OCI-LY7 (cell line): Measurements from ENCODE around the gene ASXL3. TPM values are rescaled to one million over a fixed set of nuclear protein-coding genes. Genes with fewer than 3 reads are reported as not detected.
A peak's percentile ranks its signal among the peaks of the same experiment; 100 is the strongest.

Experiments
- Bru-seq: library from RNA; stranded (reverse); fragments of 400-500 nt; gene quantifications from one replicate; lab custom pipeline; 2021; lab: Mats Ljungman, UMichigan
- BruChase-seq, 2 experiments: library from RNA; stranded (reverse); fragments of 400-500 nt; gene quantifications; one replicate each; lab custom pipeline; 2021; lab: Mats Ljungman, UMichigan
- BruUV-seq: library from RNA; stranded (reverse); fragments of 400-500 nt; replicated peaks from 2 replicates; lab custom pipeline; 2021; lab: Mats Ljungman, UMichigan
- CTCF ChIA-PET: fragments of 300-600 bp; sonication (Branson Sonifier 250); formaldehyde crosslinking; loops from one replicate; lab custom pipeline; 2022; ENCODE audit warnings: antibody characterized with exemption; ENCODE audit not compliant: unreplicated experiment; lab: Charles Lee
- POLR2A ChIA-PET: fragments of 300-600 bp; sonication (Branson Sonifier 250); formaldehyde crosslinking; loops from one replicate; lab custom pipeline; 2022; ENCODE audit warnings: antibody characterized with exemption; lab: Charles Lee
- DNase-seq: peaks from one replicate; pipeline ENCODE4 v3.0.0-alpha.2; 2015; ENCODE audit warnings: low spot score
- H2AFZ ChIP-seq: fragments of 200-600 bp; sonication (generic), shearing (Covaris generic); 2 replicates; pipeline ENCODE4 v1.6.1; 2014; ENCODE audit warnings: mild to moderate bottlenecking, antibody characterized with exemption, low read length, moderate library complexity
- H3K27ac ChIP-seq: fragments of 200-600 bp; sonication (generic); 2 replicates; pipeline ENCODE4 v1.5.1; 2014; ENCODE audit warnings: mixed run types, low read depth, mild to moderate bottlenecking, moderate library complexity, low read length, inconsistent platforms; ENCODE audit not compliant: poor library complexity, severe bottlenecking
- H3K36me3 ChIP-seq: fragments of 200-600 bp; sonication (generic); 2 replicates; pipeline ENCODE4 v1.6.1; 2014; ENCODE audit warnings: mild to moderate bottlenecking, antibody characterized with exemption, low read length, moderate library complexity, mixed read lengths; ENCODE audit not compliant: insufficient read depth
- H3K4me1 ChIP-seq: fragments of 200-600 bp; sonication (generic); 2 replicates; pipeline ENCODE4 v1.5.1; 2014; ENCODE audit warnings: mild to moderate bottlenecking, low read length; ENCODE audit not compliant: insufficient read depth, poor library complexity, severe bottlenecking
- H3K4me2 ChIP-seq: fragments of 200-600 bp; sonication (generic); 2 replicates; pipeline ENCODE4 v1.6.1; 2014; ENCODE audit warnings: mild to moderate bottlenecking, low read length
- H3K4me3 ChIP-seq: fragments of 200-600 bp; sonication (generic); 2 replicates; pipeline ENCODE4 v1.5.1; 2014; ENCODE audit warnings: mild to moderate bottlenecking, low read depth, low read length; ENCODE audit not compliant: poor library complexity, severe bottlenecking
- H3K79me2 ChIP-seq: fragments of 200-600 bp; sonication (generic); 2 replicates; pipeline ENCODE4 v1.6.1; 2016; ENCODE audit warnings: low read depth, mild to moderate bottlenecking, low read length, moderate library complexity, mixed read lengths; ENCODE audit not compliant: insufficient read depth
- H3K9me2 ChIP-seq: fragments of 200-600 bp; sonication (generic); 2 replicates; pipeline ENCODE4 v1.6.1; 2016; ENCODE audit warnings: mild to moderate bottlenecking, low read length, mixed read lengths; ENCODE audit not compliant: insufficient read depth
- H3K9me3 ChIP-seq: fragments of 200-600 bp; sonication (generic); 2 replicates; pipeline ENCODE4 v1.6.1; 2014; ENCODE audit warnings: mild to moderate bottlenecking, mixed run types, low read length, mixed read lengths
- H4K20me1 ChIP-seq: fragments of 200-600 bp; sonication (generic); 2 replicates; pipeline ENCODE4 v1.6.1; 2014; ENCODE audit warnings: mild to moderate bottlenecking, antibody characterized with exemption, low read length, moderate library complexity, mixed read lengths; ENCODE audit not compliant: insufficient read depth
- CTCF ChIP-seq: fragments of 200-600 bp; sonication (generic); conservative IDR thresholded peaks from 2 replicates; pipeline ENCODE4 v1.5.1; 2014; ENCODE audit warnings: mild to moderate bottlenecking, antibody characterized with exemption, low read length, moderate library complexity, mixed read lengths
- EZH2phosphoT487 ChIP-seq: fragments of 200-600 bp; sonication (generic); IDR thresholded peaks from 2 replicates; pipeline ENCODE4 v1.6.1; 2018; ENCODE audit warnings: low read depth, borderline replicate concordance, mild to moderate bottlenecking, mixed run types, antibody characterized with exemption, low read length, moderate library complexity, mixed read lengths
- intact Hi-C: fragments of 100-400 bp; cut with micrococcal nuclease; formaldehyde crosslinking; loops from one replicate; pipeline ENCODE4 v1.10.0; 2022; ENCODE audit not compliant: unreplicated experiment
- long read RNA-seq: library from polyadenylated mRNA; stranded (forward); transcript quantifications from one replicate; pipeline ENCODE4 v2.0.0, GENCODE V29; 2022
- total RNA-seq, 2 experiments: library from RNA; depleted of rRNA in 1 of 2; stranded (reverse); fragments of >200 nt in 1 of 2; shearing (Covaris generic) in 1 of 2; gene quantifications; 2 replicates each; pipeline ENCODE4 v1.2.3, GENCODE V29; 2014 to 2022

The ASXL3 gene
- total RNA-seq (2014; rRNA removed; shearing (Covaris generic)): 1.6 and 2.6 TPM in 2 replicates
- total RNA-seq (2022): 2.6 and 3.9 TPM in 2 replicates
- percentile 50 among the genes with signal in this experiment for Bru-seq, nascent RNA
- BruChase-seq, experiment 1, labeled RNA remaining after a 6-hour chase: percentile 30 among the genes with signal in this experiment
- percentile 39 among the genes with signal in this experiment for BruChase-seq, experiment 2, labeled RNA remaining after a 2-hour chase
- long read RNA-seq, partial matches to known transcripts: 0 of 1 reads
- long read RNA-seq, other reads (novel, unspliced or antisense): 1 of 1 reads

GRCh38 chr18:33577685-33578517 lies at the start of gene ASXL3:
Gene ASXL3 (plus strand): TSS chr18:33578219. CDS start chr18:33578632, 413 bp downstream.
- POLR2A ChIA-PET: no interaction called here

GRCh38 chr18:33532978-33533377 lies 45.0 kb upstream of the ASXL3 start:
- Histone ChIP-seq H2AFZ (no peak overlapping the region), H3K9me2 (no peaks in the 10 kb centered on the region), H3K4me3 (no peak overlapping the region), H4K20me1 (no peaks in the 10 kb centered on the region), H3K27ac (no peak overlapping the region), H3K36me3 (no peaks in the 10 kb centered on the region), H3K79me2 (no peaks in the 10 kb centered on the region), H3K9me3 (no peaks in the 10 kb centered on the region), H3K4me1 (no peaks in the 10 kb centered on the region), H3K4me2 (no peak overlapping the region)
- CTCF ChIA-PET: no interaction called here
- no TSS peak for BruUV-seq
- POLR2A ChIA-PET: no interaction called here
- intact Hi-C loops: no loop called here
- no peak for DNase-seq
- TF ChIP-seq CTCF (no peak), EZH2phosphoT487 (no peak)

More at GRCh38 chr18:33577685-33578517, at the start of gene ASXL3:
- no peaks in the 10 kb centered on the region for H3K9me3 ChIP-seq
- no peaks in the 10 kb centered on the region for H4K20me1 ChIP-seq
- peaks cover 41% of the 10 kb centered on the region for H3K4me1 ChIP-seq
- peak within 1 kb of the TSS; percentile 76 for H3K4me2 ChIP-seq
- H2AFZ ChIP-seq: peak within 1 kb of the TSS; percentile 93
- intact Hi-C loops: loop anchor here (5.0 kb wide), 1 partner anchor 94 kb away; no protein-coding TSS in a partner anchor
- no peaks in the 10 kb centered on the region for H3K36me3 ChIP-seq
- H3K9me2 ChIP-seq: no peaks in the 10 kb centered on the region
- CTCF ChIA-PET: no interaction called here
- DNase-seq: peak; percentile 23
- H3K4me3 ChIP-seq: peak within 1 kb of the TSS; percentile 81
- BruUV-seq: no TSS peak
- TF ChIP-seq EZH2phosphoT487: no peak
- TF ChIP-seq CTCF: no peak
- H3K27ac ChIP-seq: no peak within 1 kb of the TSS
- no peaks in the 10 kb centered on the region for H3K79me2 ChIP-seq
